ENCODE results near the gene LARGE1.

GRCh38 chr22:33620085-33620484 is 300.2 kb downstream of the LARGE1 start:
- TF ChIP-seq CTCF (IDR thresholded peaks at IDR 0.05) (no peak), POLR2A (IDR thresholded peaks at IDR 0.05) (no peak)
